HFFc6 (cell line): ENCODE data around the gene TLE4. TPM values are rescaled to one million over a fixed set of nuclear protein-coding genes. Genes with fewer than 3 reads are reported as not detected.
A peak's percentile ranks its signal among the peaks of the same experiment; 100 is the strongest.
"Not testable (repeated sequence)": the region's sequence is repeated elsewhere in the genome, so short reads cannot be mapped to it uniquely, and the experiment has no call there.

Source experiments
- DNase-seq: peaks from one replicate; pipeline ENCODE4 v3.0.0-alpha.2; 2018
- H3K27ac Mint-ChIP-seq: 2 replicates; pipeline ENCODE4 v1.8.0; 2020; ENCODE audit warnings: mild to moderate bottlenecking, mixed read lengths
- H3K27me3 Mint-ChIP-seq: 2 replicates; pipeline ENCODE4 v1.8.0; 2021; ENCODE audit warnings: mild to moderate bottlenecking, moderate library complexity, mixed read lengths; ENCODE audit not compliant: insufficient read depth
- H3K36me3 Mint-ChIP-seq: 2 replicates; pipeline ENCODE4 v1.8.0; 2021; ENCODE audit warnings: low read depth, mixed read lengths
- H3K4me1 Mint-ChIP-seq: 2 replicates; pipeline ENCODE4 v1.8.0; 2020; ENCODE audit warnings: low read depth, mixed read lengths
- H3K4me3 Mint-ChIP-seq: 2 replicates; pipeline ENCODE4 v1.8.0; 2020; ENCODE audit warnings: mild to moderate bottlenecking, moderate library complexity, mixed read lengths
- H3K9me3 Mint-ChIP-seq: 2 replicates; pipeline ENCODE4 v1.8.0; 2020; ENCODE audit warnings: mild to moderate bottlenecking, mixed read lengths
- CTCF ChIP-seq: fragments of 200-600 bp; sonication (generic); IDR thresholded peaks from 2 replicates; pipeline ENCODE4 v1.5.0; 2021; ENCODE audit warnings: antibody characterized with exemption, mild to moderate bottlenecking
- total RNA-seq, 6 experiments: library from RNA; stranded (reverse); fragmentation: NEBNext Ultra II Directional; extraction: Animal tissue kit (Norgen Biotek cat#: 25700); gene quantifications; 2 replicates in 1 of 6; 3 replicates in 5 of 6; pipeline ENCODE4 v1.2.3, GENCODE V29; 2021

TLE4 gene
- total RNA-seq, 6 experiments from 2014 or later, result 126 to 186 (median 139) TPM

GRCh38 chr9:79645110-79645509 lies 73.3 kb downstream of the TLE4 start:
- peaks cover 6% of the 10 kb centered on the region; the same call in 1 of the 2 replicates for H3K9me3 Mint-ChIP-seq

DNA sequence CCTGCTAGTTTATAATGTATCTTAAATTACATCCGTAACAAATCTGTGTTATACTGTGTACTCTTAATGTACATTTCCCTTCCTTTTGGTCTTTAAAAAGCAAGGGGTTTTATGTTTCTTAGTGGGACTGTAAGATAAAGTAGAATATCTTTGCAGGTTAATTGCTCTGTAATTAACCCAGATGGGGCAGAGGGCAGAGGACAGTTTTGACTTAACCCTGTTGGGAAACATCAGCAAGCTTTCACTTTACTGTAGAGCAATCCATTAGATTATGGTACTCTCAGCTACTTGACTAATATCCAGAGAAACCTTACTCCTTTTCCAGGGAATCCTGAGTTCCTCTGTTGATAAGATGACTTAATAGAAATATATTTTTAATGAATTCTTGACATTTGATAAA lies 74.3 kb downstream of the TLE4 start:
- Mint-ChIP-seq H3K27ac (no peak overlapping the region), H3K36me3 (peaks cover 49% of the 10 kb centered on the region), H3K4me1 (peaks cover 46% of the 10 kb centered on the region), H3K27me3 (no peaks in the 10 kb centered on the region; the same call in 1 of the 2 replicates), H3K4me3 (no peak overlapping the region), H3K9me3 (peaks cover 6% of the 10 kb centered on the region; the same call in 1 of the 2 replicates)
- TF ChIP-seq CTCF, result no peak
- no peak for DNase-seq

More at GRCh38 chr9:79645110-79645509, 73.3 kb downstream of the TLE4 start:
- Mint-ChIP-seq H3K27me3 (no peaks in the 10 kb centered on the region; the same call in 1 of the 2 replicates), H3K36me3 (peaks cover 47% of the 10 kb centered on the region), H3K4me3 (no peak overlapping the region; the same call in 1 of the 2 replicates), H3K27ac (no peak overlapping the region), H3K4me1 (peaks cover 46% of the 10 kb centered on the region)
- no peak for TF ChIP-seq CTCF
- no peak for DNase-seq

DNA sequence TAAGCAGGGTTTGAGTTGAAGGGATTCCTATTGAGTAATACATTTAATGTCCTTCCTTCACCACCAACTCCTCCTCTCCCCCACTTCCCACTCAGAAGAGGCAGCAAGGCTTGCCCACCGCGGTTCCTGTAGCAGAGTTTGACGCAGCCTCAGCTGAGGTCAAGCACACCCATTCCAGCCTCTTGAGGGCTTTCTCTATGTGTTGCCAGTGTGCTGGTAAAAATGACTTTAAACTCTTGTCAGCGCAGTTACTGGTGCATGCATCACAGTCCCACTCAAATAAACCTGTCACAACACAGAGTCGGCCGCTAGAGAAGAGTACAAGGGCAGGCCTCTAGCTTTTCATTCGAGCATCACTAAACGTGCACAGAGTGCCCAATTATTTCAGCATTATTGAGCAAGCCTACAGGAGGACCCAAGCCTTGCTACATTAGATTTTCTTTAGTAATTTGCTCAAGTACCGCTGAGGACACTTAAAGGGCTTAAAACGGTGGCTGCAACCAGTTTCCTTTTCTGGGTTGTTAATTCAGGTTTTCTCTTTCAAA lies 79.6 kb downstream of the TLE4 start:
- H3K27me3 Mint-ChIP-seq, result no peaks in the 10 kb centered on the region; the same call in none of the 2 replicates
- H3K4me1 Mint-ChIP-seq, result peaks cover 53% of the 10 kb centered on the region
- peak overlapping the region; percentile 44 for H3K4me3 Mint-ChIP-seq
- DNase-seq, result no peak
- no peaks in the 10 kb centered on the region for H3K9me3 Mint-ChIP-seq
- H3K27ac Mint-ChIP-seq, result peak overlapping the region; percentile 77
- no peak for TF ChIP-seq CTCF
- H3K36me3 Mint-ChIP-seq, result peaks cover 49% of the 10 kb centered on the region

- H3K36me3 Mint-ChIP-seq, result peaks cover 61% of the 10 kb centered on the region
- no peaks in the 10 kb centered on the region; the same call in none of the 2 replicates for H3K27me3 Mint-ChIP-seq
- no peak for TF ChIP-seq CTCF
- peaks cover 66% of the 10 kb centered on the region for H3K4me1 Mint-ChIP-seq
- DNase-seq, result peak; percentile 62
- H3K4me3 Mint-ChIP-seq, result peak overlapping the region; percentile 62
- no peaks in the 10 kb centered on the region for H3K9me3 Mint-ChIP-seq
- H3K27ac Mint-ChIP-seq, result peak overlapping the region; percentile 80
Measured at GRCh38 chr9:79652598-79652997, 80.8 kb downstream of the TLE4 start.

DNA sequence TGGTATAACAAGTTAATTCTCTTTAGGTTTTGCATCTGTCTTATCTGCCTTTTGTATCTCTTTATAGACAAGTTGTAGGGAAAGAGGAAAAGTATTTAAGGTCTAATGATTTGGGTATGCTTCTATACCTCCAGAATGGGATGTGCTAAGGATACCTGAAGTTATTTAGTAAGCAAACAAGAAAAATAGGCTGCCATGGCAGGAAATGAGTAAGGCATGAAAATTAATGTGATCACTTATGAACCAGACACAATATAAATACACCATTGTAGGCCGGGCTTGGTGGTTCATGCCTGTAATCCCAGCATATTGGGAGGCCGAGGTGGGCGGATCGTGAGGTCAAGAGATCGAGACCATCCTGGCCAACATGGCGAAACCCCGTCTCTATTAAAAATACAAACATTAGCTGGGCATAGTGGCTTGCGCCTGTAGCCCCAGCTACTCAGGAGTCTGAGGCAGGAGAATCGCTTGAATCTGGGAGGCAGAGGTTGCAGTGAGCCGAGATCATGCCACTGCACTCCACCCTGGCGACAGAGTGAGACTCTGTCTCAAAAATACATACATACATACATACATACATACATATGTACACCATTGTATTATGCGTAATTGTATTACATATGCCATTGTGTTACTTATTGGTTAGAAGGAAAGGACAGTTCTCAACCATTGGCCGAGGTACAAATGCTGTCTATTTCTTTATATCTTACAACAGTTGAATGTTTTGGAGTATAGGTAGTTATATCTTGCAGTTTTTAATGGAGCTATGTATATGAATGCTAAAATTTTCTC lies 83.0 kb downstream of the TLE4 start:
- not testable (repeated sequence) for H3K4me3 Mint-ChIP-seq, H3K27ac Mint-ChIP-seq, H3K9me3 Mint-ChIP-seq, DNase-seq, H3K27me3 Mint-ChIP-seq
- Mint-ChIP-seq H3K4me1 (peaks cover 83% of the 10 kb centered on the region), H3K36me3 (peaks cover 72% of the 10 kb centered on the region)

GRCh38 chr9:79655551-79655950 lies 83.8 kb downstream of the TLE4 start:
- no peak for TF ChIP-seq CTCF
- DNase-seq, result no peak
- H3K4me1 Mint-ChIP-seq, result peaks cover 78% of the 10 kb centered on the region
- H3K9me3 Mint-ChIP-seq, result no peaks in the 10 kb centered on the region
- H3K36me3 Mint-ChIP-seq, result peaks cover 72% of the 10 kb centered on the region
- no peaks in the 10 kb centered on the region; the same call in none of the 2 replicates for H3K27me3 Mint-ChIP-seq
- H3K27ac Mint-ChIP-seq, result no peak overlapping the region
- H3K4me3 Mint-ChIP-seq, result no peak overlapping the region
